ENCODE results near the gene PSEN1.

- TF ChIP-seq POLR2A (IDR thresholded peaks at IDR 0.05; ENCODE audit: low read length) (no peak), NPAS2 (CRISPR knock-in tag; IDR thresholded peaks at IDR 0.05; ENCODE audit: borderline replicate concordance) (no peak), EP300 (IDR thresholded peaks at IDR 0.05) (no peak), NR3C1 (IDR thresholded peaks at IDR 0.05) (no peak), CBX2 (IDR thresholded peaks at IDR 0.05; ENCODE audit: borderline replicate concordance, low read depth) (no peak), USF2 (IDR thresholded peaks at IDR 0.05) (no peak), MAFK (IDR thresholded peaks at IDR 0.05; ENCODE audit: partially characterized antibody) (no peak), KDM5A (IDR thresholded peaks at IDR 0.05) (no peak), REST (IDR thresholded peaks at IDR 0.05) (no peak)
- TF ChIP-seq, protein P1, sequence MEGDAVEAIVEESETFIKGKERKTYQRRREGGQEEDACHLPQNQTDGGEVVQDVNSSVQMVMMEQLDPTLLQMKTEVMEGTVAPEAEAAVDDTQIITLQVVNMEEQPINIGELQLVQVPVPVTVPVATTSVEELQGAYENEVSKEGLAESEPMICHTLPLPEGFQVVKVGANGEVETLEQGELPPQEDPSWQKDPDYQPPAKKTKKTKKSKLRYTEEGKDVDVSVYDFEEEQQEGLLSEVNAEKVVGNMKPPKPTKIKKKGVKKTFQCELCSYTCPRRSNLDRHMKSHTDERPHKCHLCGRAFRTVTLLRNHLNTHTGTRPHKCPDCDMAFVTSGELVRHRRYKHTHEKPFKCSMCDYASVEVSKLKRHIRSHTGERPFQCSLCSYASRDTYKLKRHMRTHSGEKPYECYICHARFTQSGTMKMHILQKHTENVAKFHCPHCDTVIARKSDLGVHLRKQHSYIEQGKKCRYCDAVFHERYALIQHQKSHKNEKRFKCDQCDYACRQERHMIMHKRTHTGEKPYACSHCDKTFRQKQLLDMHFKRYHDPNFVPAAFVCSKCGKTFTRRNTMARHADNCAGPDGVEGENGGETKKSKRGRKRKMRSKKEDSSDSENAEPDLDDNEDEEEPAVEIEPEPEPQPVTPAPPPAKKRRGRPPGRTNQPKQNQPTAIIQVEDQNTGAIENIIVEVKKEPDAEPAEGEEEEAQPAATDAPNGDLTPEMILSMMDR (IDR thresholded peaks at IDR 0.05) = no peak
- TF ChIP-seq, protein P2, sequence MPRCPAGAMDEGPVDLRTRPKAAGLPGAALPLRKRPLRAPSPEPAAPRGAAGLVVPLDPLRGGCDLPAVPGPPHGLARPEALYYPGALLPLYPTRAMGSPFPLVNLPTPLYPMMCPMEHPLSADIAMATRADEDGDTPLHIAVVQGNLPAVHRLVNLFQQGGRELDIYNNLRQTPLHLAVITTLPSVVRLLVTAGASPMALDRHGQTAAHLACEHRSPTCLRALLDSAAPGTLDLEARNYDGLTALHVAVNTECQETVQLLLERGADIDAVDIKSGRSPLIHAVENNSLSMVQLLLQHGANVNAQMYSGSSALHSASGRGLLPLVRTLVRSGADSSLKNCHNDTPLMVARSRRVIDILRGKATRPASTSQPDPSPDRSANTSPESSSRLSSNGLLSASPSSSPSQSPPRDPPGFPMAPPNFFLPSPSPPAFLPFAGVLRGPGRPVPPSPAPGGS (IDR thresholded peaks at IDR 0.05) = no peak
Measured at GRCh38 chr14:73239393-73240241, 103.3 kb downstream of the PSEN1 start.
